GM12864 (cell line): ENCODE data around the gene PLCG2.
"Not testable (repeated sequence)": the region's sequence is repeated elsewhere in the genome, so short reads cannot be mapped to it uniquely, and the experiment has no call there.

Experiments
- DNase-seq: peaks from one replicate; pipeline ENCODE4 v3.0.0-alpha.2; 2011; ENCODE audit warnings: low read depth
- H3K4me3 ChIP-seq: 2 replicates; pipeline ENCODE4 v1.5.1; 2011; ENCODE audit warnings: mild to moderate bottlenecking, low read depth, low read length, control low read depth
- TF ChIP-seq, protein P1 (sequence below): IDR thresholded peaks from 2 replicates; pipeline ENCODE4 v1.5.1; 2011; ENCODE audit warnings: low read depth, mild to moderate bottlenecking, moderate library complexity, low read length, control low read depth, inconsistent platforms; ENCODE audit errors: missing control alignments

Gene PLCG2

GRCh38 chr16:82007189-82007588, 228.1 kb downstream of the PLCG2 start:
- TF ChIP-seq, protein P1, sequence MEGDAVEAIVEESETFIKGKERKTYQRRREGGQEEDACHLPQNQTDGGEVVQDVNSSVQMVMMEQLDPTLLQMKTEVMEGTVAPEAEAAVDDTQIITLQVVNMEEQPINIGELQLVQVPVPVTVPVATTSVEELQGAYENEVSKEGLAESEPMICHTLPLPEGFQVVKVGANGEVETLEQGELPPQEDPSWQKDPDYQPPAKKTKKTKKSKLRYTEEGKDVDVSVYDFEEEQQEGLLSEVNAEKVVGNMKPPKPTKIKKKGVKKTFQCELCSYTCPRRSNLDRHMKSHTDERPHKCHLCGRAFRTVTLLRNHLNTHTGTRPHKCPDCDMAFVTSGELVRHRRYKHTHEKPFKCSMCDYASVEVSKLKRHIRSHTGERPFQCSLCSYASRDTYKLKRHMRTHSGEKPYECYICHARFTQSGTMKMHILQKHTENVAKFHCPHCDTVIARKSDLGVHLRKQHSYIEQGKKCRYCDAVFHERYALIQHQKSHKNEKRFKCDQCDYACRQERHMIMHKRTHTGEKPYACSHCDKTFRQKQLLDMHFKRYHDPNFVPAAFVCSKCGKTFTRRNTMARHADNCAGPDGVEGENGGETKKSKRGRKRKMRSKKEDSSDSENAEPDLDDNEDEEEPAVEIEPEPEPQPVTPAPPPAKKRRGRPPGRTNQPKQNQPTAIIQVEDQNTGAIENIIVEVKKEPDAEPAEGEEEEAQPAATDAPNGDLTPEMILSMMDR: no peak
- DNase-seq: no peak
- no peak overlapping the region for H3K4me3 ChIP-seq

GRCh38 chr16:82008957-82009592, 230.0 kb downstream of the PLCG2 start:
- TF ChIP-seq, protein P1: no peak
- no peak for DNase-seq
- H3K4me3 ChIP-seq: no peak overlapping the region

GRCh38 chr16:82009789-82010188, 230.7 kb downstream of the PLCG2 start:
- not testable (repeated sequence) for H3K4me3 ChIP-seq, DNase-seq

GRCh38 chr16:82010649-82011048, 231.6 kb downstream of the PLCG2 start:
- peak overlapping the region; percentile 78 for H3K4me3 ChIP-seq
- TF ChIP-seq, protein P1: no peak
- no peak for DNase-seq

DNA sequence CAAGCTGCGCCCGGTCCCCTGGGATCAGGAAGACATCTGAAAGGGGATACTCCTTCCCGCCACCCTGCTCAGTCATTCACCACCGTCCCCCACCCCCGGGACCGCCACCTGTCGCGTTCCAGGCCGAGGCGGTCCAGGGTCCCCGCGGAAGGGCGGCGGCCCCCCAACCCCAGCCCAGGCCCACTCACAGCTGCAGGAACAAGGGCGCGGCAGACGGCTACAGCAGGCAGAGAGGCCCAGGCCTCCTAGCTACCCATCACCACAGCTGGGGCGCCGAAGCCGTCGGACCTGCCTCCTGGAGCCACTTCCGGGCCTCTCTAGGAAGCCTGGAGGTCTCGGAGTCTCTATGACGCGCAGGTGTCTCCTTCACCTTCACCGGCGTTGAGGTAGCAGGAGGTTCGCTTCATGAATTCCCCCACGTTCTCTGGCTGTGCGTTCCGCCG, 232.1 kb downstream of the PLCG2 start, which contains the start of gene SDR42E1:
SDR42E1 (minus strand) TSS at position 272 of the 443 bp plus-strand sequence. CDS start 10,612 bp downstream, outside the sequence.
- DNase-seq: peak; percentile 58
- peak within 1 kb of the TSS; percentile 78 for H3K4me3 ChIP-seq
- TF ChIP-seq, protein P1: no peak
